Liver (tissue), 3 donors: ENCODE data around the gene EFCAB11.
"Not testable (repeated sequence)": the region's sequence is repeated elsewhere in the genome, so short reads cannot be mapped to it uniquely, and the experiment has no call there.

Source experiments
- FOXA2 ChIP-seq: IDR thresholded peaks from 2 replicates; pipeline ENCODE4 v1.6.1; 2016; ENCODE audit warnings: antibody characterized with exemption
- GABPA ChIP-seq, 2 donors: IDR thresholded peaks in 1 of 2; conservative IDR thresholded peaks in 1 of 2; 2 replicates each; pipeline ENCODE4 v1.6.1; 2016; ENCODE audit warnings: antibody characterized with exemption in 2 of 2, mild to moderate bottlenecking in 1 of 2, moderate library complexity in 1 of 2
- JUND ChIP-seq, 2 donors: IDR thresholded peaks; 2 replicates each; pipeline ENCODE4 v1.6.1; 2016; ENCODE audit warnings: antibody characterized with exemption in 2 of 2
- NR2F2 ChIP-seq: IDR thresholded peaks from 2 replicates; pipeline ENCODE4 v1.6.1; 2016; ENCODE audit warnings: antibody characterized with exemption
- RAD21 ChIP-seq, 2 donors: IDR thresholded peaks; 2 replicates each; pipeline ENCODE4 v1.6.1; 2016; ENCODE audit warnings: antibody characterized with exemption in 2 of 2, mild to moderate bottlenecking in 2 of 2
- TAF1 ChIP-seq: conservative IDR thresholded peaks from 2 replicates; pipeline ENCODE4 v1.6.1; 2016; ENCODE audit warnings: antibody characterized with exemption, mild to moderate bottlenecking
- YY1 ChIP-seq: IDR thresholded peaks from 2 replicates; pipeline ENCODE4 v1.6.1; 2016; ENCODE audit warnings: antibody characterized with exemption, mild to moderate bottlenecking
- TF ChIP-seq, protein P1 (sequence below): IDR thresholded peaks from 2 replicates; pipeline ENCODE4 v1.6.1; 2016; ENCODE audit warnings: antibody characterized with exemption, mild to moderate bottlenecking
- TF ChIP-seq, protein P2 (sequence below): fragments of 150-350 bp; IDR thresholded peaks from 2 replicates; pipeline ENCODE4 v1.5.1; 2017; ENCODE audit warnings: improper control_type of control experiment, low read depth, low read length; ENCODE audit not compliant: missing input control
- TF ChIP-seq, protein P3 (sequence below): IDR thresholded peaks from 2 replicates; pipeline ENCODE4 v1.6.1; 2016; ENCODE audit warnings: antibody characterized with exemption
- TF ChIP-seq, protein P4 (sequence below): IDR thresholded peaks from 2 replicates; pipeline ENCODE4 v1.6.1; 2016; ENCODE audit warnings: antibody characterized with exemption
- TF ChIP-seq, protein P5 (sequence below): IDR thresholded peaks from 2 replicates; pipeline ENCODE4 v1.6.1; 2016; ENCODE audit warnings: antibody characterized with exemption
- donor health status: healthy.
- donor health status: healthy.

DNA sequence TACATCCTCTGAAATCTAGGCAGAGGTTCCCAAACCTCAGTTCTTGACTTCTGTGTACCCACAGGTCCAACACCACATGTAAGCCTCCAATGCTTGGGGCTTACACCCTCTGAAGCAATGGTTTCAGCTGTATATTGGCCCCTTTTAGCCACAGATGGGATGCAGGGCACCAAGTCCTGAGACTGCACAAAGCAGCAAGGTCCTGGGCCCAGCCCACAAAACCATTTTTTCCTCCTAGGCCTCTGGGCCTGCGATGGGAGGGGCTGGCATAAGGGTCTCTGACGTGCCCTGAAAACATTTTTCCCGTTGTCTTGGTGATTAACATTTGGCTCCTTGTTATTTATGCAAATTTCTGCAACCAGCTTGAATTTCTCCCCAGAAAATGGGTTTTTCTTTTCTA is 80.4 kb downstream of the EFCAB11 start:
- TF ChIP-seq, protein P1, sequence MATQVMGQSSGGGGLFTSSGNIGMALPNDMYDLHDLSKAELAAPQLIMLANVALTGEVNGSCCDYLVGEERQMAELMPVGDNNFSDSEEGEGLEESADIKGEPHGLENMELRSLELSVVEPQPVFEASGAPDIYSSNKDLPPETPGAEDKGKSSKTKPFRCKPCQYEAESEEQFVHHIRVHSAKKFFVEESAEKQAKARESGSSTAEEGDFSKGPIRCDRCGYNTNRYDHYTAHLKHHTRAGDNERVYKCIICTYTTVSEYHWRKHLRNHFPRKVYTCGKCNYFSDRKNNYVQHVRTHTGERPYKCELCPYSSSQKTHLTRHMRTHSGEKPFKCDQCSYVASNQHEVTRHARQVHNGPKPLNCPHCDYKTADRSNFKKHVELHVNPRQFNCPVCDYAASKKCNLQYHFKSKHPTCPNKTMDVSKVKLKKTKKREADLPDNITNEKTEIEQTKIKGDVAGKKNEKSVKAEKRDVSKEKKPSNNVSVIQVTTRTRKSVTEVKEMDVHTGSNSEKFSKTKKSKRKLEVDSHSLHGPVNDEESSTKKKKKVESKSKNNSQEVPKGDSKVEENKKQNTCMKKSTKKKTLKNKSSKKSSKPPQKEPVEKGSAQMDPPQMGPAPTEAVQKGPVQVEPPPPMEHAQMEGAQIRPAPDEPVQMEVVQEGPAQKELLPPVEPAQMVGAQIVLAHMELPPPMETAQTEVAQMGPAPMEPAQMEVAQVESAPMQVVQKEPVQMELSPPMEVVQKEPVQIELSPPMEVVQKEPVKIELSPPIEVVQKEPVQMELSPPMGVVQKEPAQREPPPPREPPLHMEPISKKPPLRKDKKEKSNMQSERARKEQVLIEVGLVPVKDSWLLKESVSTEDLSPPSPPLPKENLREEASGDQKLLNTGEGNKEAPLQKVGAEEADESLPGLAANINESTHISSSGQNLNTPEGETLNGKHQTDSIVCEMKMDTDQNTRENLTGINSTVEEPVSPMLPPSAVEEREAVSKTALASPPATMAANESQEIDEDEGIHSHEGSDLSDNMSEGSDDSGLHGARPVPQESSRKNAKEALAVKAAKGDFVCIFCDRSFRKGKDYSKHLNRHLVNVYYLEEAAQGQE, result not testable (repeated sequence)
- TF ChIP-seq, protein P2, sequence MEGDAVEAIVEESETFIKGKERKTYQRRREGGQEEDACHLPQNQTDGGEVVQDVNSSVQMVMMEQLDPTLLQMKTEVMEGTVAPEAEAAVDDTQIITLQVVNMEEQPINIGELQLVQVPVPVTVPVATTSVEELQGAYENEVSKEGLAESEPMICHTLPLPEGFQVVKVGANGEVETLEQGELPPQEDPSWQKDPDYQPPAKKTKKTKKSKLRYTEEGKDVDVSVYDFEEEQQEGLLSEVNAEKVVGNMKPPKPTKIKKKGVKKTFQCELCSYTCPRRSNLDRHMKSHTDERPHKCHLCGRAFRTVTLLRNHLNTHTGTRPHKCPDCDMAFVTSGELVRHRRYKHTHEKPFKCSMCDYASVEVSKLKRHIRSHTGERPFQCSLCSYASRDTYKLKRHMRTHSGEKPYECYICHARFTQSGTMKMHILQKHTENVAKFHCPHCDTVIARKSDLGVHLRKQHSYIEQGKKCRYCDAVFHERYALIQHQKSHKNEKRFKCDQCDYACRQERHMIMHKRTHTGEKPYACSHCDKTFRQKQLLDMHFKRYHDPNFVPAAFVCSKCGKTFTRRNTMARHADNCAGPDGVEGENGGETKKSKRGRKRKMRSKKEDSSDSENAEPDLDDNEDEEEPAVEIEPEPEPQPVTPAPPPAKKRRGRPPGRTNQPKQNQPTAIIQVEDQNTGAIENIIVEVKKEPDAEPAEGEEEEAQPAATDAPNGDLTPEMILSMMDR, result not testable (repeated sequence)
- not testable (repeated sequence) for TF ChIP-seq RAD21 (IDR thresholded peaks at IDR 0.05); YY1; TAF1; GABPA (IDR thresholded peaks at IDR 0.05 in 1 of 2, conservative IDR thresholded peaks at IDR 0.05 in 1 of 2); NR2F2; JUND (IDR thresholded peaks at IDR 0.05); FOXA2
- TF ChIP-seq, protein P3, sequence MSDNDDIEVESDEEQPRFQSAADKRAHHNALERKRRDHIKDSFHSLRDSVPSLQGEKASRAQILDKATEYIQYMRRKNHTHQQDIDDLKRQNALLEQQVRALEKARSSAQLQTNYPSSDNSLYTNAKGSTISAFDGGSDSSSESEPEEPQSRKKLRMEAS, result not testable (repeated sequence)
- TF ChIP-seq, protein P4, sequence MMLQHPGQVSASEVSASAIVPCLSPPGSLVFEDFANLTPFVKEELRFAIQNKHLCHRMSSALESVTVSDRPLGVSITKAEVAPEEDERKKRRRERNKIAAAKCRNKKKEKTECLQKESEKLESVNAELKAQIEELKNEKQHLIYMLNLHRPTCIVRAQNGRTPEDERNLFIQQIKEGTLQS, result not testable (repeated sequence)
- TF ChIP-seq, protein P5, sequence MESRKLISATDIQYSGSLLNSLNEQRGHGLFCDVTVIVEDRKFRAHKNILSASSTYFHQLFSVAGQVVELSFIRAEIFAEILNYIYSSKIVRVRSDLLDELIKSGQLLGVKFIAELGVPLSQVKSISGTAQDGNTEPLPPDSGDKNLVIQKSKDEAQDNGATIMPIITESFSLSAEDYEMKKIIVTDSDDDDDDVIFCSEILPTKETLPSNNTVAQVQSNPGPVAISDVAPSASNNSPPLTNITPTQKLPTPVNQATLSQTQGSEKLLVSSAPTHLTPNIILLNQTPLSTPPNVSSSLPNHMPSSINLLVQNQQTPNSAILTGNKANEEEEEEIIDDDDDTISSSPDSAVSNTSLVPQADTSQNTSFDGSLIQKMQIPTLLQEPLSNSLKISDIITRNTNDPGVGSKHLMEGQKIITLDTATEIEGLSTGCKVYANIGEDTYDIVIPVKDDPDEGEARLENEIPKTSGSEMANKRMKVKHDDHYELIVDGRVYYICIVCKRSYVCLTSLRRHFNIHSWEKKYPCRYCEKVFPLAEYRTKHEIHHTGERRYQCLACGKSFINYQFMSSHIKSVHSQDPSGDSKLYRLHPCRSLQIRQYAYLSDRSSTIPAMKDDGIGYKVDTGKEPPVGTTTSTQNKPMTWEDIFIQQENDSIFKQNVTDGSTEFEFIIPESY, result not testable (repeated sequence)
